HFFc6 (cell line): ENCODE results near the gene PHACTR3. TPM values are rescaled to one million over a fixed set of nuclear protein-coding genes. Genes with fewer than 3 reads are reported as not detected.

Experiments
- DNase-seq: peaks from one replicate; pipeline ENCODE4 v3.0.0-alpha.2; 2018
- H3K27ac Mint-ChIP-seq: 2 replicates; pipeline ENCODE4 v1.8.0; 2020; ENCODE audit warnings: mild to moderate bottlenecking, mixed read lengths
- H3K27me3 Mint-ChIP-seq: 2 replicates; pipeline ENCODE4 v1.8.0; 2021; ENCODE audit warnings: mild to moderate bottlenecking, moderate library complexity, mixed read lengths; ENCODE audit not compliant: insufficient read depth
- H3K36me3 Mint-ChIP-seq: 2 replicates; pipeline ENCODE4 v1.8.0; 2021; ENCODE audit warnings: low read depth, mixed read lengths
- H3K4me1 Mint-ChIP-seq: 2 replicates; pipeline ENCODE4 v1.8.0; 2020; ENCODE audit warnings: low read depth, mixed read lengths
- H3K4me3 Mint-ChIP-seq: 2 replicates; pipeline ENCODE4 v1.8.0; 2020; ENCODE audit warnings: mild to moderate bottlenecking, moderate library complexity, mixed read lengths
- H3K9me3 Mint-ChIP-seq: 2 replicates; pipeline ENCODE4 v1.8.0; 2020; ENCODE audit warnings: mild to moderate bottlenecking, mixed read lengths
- CTCF ChIP-seq: fragments of 200-600 bp; sonication (generic); IDR thresholded peaks from 2 replicates; pipeline ENCODE4 v1.5.0; 2021; ENCODE audit warnings: antibody characterized with exemption, mild to moderate bottlenecking
- total RNA-seq, 6 experiments: library from RNA; stranded (reverse); fragmentation: NEBNext Ultra II Directional; extraction: Animal tissue kit (Norgen Biotek cat#: 25700); gene quantifications; 2 replicates in 1 of 6; 3 replicates in 5 of 6; pipeline ENCODE4 v1.2.3, GENCODE V29; 2021

The PHACTR3 gene
- total RNA-seq, 6 experiments from 2014 or later, result not detected

GRCh38 chr20:59599941-59600340 is 4.4 kb upstream of the PHACTR3 start:
- no peak for TF ChIP-seq CTCF
- H3K27ac Mint-ChIP-seq, result no peak overlapping the region
- DNase-seq, result no peak
- H3K4me1 Mint-ChIP-seq, result no peaks in the 10 kb centered on the region
- H3K27me3 Mint-ChIP-seq, result no peaks in the 10 kb centered on the region; the same call in 1 of the 2 replicates
- peaks cover 11% of the 10 kb centered on the region; the same call in 1 of the 2 replicates for H3K9me3 Mint-ChIP-seq
- H3K4me3 Mint-ChIP-seq, result no peak overlapping the region
- H3K36me3 Mint-ChIP-seq, result no peaks in the 10 kb centered on the region

- Mint-ChIP-seq H3K9me3 (peaks cover 11% of the 10 kb centered on the region; the same call in 1 of the 2 replicates), H3K4me1 (no peaks in the 10 kb centered on the region), H3K27ac (no peak overlapping the region), H3K4me3 (no peak overlapping the region), H3K27me3 (no peaks in the 10 kb centered on the region; the same call in 1 of the 2 replicates), H3K36me3 (no peaks in the 10 kb centered on the region)
- no peak for DNase-seq
- TF ChIP-seq CTCF, result no peak
Observed at GRCh38 chr20:59600472-59600871, 3.9 kb upstream of the PHACTR3 start.

- Mint-ChIP-seq H3K9me3 (peaks cover 5% of the 10 kb centered on the region; the same call in 1 of the 2 replicates), H3K27me3 (peaks cover 3% of the 10 kb centered on the region), H3K27ac (no peak overlapping the region), H3K4me1 (no peaks in the 10 kb centered on the region), H3K36me3 (no peaks in the 10 kb centered on the region), H3K4me3 (no peak overlapping the region)
- DNase-seq, result no peak
- TF ChIP-seq CTCF, result no peak
Observed at GRCh38 chr20:59602546-59603080, 1.7 kb upstream of the PHACTR3 start.

GRCh38 chr20:59603176-59603575 is 1.2 kb upstream of the PHACTR3 start:
- peaks cover 3% of the 10 kb centered on the region for H3K27me3 Mint-ChIP-seq
- no peak for DNase-seq
- H3K27ac Mint-ChIP-seq, result no peak overlapping the region
- no peak for TF ChIP-seq CTCF
- peaks cover 5% of the 10 kb centered on the region; the same call in 1 of the 2 replicates for H3K9me3 Mint-ChIP-seq
- no peak overlapping the region for H3K4me3 Mint-ChIP-seq
- no peaks in the 10 kb centered on the region for H3K36me3 Mint-ChIP-seq
- no peaks in the 10 kb centered on the region for H3K4me1 Mint-ChIP-seq

- DNase-seq, result no peak
- no peak for TF ChIP-seq CTCF
- Mint-ChIP-seq H3K4me1 (no peaks in the 10 kb centered on the region), H3K36me3 (no peaks in the 10 kb centered on the region), H3K4me3 (no peak overlapping the region), H3K27ac (no peak overlapping the region), H3K27me3 (peaks cover 3% of the 10 kb centered on the region), H3K9me3 (peaks cover 4% of the 10 kb centered on the region; the same call in 1 of the 2 replicates)
Observed at GRCh38 chr20:59604741-59605600, 631 bp downstream of the PHACTR3 start.
